HG02884 (cell line): Measurements from ENCODE around the gene RPA1.
"Not testable (repeated sequence)": the region's sequence is repeated elsewhere in the genome, so short reads cannot be mapped to it uniquely, and the experiment has no call there.

ENCODE experiments used
- ATAC-seq: cut with Tn5 transposase; IDR thresholded peaks from one replicate; pipeline ENCODE4 v1.9.1; 2021; ENCODE audit warnings: mild to moderate bottlenecking, moderate library complexity; ENCODE audit not compliant: unreplicated experiment

The RPA1 gene

DNA sequence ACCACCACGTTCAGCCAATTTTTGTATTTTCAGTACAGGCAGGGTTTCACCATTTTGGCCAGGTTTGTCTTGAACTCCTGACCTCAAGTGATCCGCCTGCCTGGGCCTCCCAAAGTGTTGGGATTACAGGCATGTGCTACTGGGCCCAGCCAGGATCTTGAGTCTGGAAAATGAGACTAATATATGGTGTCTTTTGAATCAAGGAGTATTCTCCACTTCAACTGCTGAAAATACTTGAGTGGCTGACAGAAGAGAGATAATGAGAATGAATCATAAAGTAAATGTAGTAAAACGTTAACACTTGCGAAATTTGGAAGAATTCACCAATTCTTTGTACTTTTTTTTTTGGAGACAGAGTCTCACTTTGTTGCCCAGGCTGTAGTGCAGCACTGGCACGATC is 16.7 kb upstream of the RPA1 start:
- ATAC-seq, result no peak

- no peak for ATAC-seq
Observed at GRCh38 chr17:1820528-1821252, 9.1 kb upstream of the RPA1 start.

DNA sequence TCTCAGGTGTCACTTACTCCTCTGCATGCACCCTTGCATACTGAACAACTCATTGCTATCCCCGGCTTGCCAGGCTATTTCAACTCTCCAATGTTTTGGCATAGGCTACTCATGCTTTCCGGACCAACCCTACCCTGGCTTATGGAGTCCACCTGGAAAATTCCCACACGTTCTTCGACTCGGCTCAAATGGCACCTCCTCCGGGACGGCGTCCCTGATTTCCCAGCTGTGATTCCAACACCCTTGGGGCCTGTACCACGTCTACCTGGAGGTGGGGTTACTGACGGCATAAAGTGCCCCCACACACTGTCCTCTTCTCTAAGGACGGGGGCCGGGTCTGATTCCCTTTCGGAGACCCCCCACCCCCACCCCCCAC is 601 bp upstream of the RPA1 start:
- no peak for ATAC-seq

DNA sequence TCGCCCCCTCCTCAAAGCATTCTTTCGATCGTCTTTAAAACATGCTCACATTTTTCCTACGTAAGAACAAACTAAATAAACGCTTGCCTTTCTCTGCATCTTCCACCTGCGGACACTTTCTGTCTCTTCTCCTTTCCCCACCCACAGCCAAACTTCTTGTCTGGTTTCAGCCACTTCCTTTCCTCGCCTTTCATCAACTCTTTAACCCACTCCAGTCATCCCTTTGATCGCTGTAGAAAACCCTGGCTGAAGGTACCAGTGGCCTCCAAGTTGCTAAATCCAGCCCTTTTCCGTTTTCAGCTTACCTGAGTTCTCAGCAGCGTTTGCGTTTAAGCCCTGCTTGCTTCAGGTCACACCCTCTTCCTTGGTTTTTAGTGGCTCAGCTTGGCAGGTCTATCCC is 483 bp downstream of the RPA1 start:
- no peak for ATAC-seq

- no peak for ATAC-seq
Observed at GRCh38 chr17:1834380-1835149, 4.8 kb downstream of the RPA1 start.

DNA sequence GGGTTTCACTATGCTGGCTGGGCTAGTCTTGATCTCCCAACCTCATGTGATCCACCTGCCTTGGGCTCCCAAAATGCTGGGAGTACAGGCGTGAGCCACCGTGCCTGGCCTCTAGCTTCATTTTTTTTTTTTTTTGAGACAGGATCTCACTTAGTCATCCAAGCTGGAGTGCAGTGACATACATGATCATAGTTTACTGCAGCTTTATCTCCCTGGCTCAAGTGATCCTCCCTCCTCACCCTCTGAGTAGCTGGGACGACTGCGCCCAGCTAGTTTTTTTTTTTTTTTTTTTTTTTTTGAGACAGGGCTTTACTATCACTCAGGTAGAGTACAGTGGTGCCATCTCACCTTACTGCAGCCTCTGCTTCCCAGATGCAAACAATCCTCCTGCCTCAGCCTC is 9.7 kb downstream of the RPA1 start:
- ATAC-seq, result no peak

GRCh38 chr17:1843947-1844346 is 14.1 kb downstream of the RPA1 start:
- ATAC-seq, result no peak

DNA sequence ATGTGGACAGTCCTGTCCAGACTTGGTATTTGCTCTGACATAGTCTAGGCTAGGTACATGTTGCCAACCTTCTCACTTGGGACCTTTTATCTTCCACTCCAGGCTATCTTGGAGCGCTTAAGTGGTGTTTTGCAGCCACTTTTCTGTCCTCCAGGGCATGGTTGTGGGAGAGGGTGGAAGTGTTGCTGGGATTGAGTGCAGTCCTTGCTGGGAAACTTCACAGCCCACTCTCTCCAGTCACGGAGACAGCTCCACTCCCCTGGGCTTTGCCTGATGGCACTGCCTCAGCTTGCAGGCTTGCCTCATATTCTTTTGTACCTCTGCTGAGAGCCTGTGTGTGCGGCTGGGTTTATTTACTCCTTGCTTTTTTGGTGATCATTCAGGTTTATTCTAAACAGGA is 17.4 kb downstream of the RPA1 start:
- no peak for ATAC-seq

GRCh38 chr17:1852327-1852726 is 22.5 kb downstream of the RPA1 start:
- no peak for ATAC-seq

- ATAC-seq, result no peak
Observed at GRCh38 chr17:1853698-1854097, 23.9 kb downstream of the RPA1 start.

DNA sequence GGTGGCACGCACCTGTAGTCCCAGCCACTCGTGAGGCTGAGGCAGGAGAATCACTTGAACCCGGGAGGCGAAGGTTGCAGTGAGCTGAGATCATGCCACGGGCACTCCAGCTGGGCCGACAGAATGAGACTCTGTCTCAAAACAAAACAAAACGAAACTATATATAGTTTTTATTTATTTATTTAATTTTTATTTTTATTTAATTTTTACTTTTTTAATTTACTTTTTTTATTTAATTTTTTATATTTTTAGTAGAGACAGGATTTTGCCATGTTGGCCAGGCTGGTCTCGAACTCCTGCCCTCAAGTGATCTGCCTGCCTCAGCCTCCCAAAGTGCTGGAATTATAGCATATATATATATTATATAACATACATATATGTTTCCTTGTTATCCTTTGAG is 26.7 kb downstream of the RPA1 start:
- not testable (repeated sequence) for ATAC-seq

DNA sequence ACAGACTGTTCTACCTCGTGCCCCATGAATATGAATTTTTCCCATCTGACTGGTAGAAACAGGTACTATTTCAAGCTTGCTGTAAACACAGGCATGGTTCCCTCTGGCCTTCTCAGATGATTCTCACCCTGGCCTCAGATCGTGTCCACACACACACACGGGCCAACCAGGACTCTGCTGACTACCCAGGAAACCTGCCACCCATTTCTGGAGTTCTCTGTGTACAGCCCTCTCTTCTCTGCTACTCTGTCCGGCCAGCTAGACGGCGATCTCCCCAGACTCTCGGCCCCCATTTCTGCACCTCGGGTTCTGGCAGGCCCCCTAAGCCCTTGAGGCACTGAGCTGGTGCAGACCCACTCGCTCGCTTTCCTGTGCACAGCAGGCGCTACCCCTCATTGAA is 31.2 kb downstream of the RPA1 start:
- ATAC-seq, result no peak

DNA sequence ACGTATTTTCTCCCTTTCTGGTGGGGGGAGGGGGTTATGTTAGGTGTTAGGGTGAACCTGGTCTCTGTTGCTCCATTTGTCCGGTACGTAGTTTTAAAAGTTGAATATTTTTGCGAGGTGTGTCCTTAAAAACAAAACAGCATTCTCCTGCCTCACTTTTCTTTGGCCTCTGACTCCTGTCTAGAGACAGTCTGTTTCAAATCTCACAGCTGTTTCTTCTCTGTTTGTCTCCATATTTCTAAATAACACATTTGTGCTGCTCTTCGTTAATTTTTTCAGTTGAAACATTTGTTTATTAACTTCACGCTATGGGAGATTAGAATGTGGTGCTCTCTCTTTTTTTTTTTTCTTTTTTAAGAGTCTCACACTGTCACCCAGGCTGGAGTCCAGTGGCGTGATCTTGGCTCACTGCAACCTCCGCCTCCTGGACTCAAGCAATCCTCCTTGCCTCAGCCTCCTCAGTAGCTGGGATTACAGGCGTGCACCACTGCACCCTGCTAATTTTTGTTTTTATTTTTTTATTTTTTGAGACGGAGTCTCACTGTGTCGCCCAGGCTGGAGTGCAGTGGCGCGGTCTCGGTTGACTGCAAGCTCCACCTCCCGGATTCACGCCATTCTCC is 31.7 kb downstream of the RPA1 start:
- ATAC-seq, result no peak

DNA sequence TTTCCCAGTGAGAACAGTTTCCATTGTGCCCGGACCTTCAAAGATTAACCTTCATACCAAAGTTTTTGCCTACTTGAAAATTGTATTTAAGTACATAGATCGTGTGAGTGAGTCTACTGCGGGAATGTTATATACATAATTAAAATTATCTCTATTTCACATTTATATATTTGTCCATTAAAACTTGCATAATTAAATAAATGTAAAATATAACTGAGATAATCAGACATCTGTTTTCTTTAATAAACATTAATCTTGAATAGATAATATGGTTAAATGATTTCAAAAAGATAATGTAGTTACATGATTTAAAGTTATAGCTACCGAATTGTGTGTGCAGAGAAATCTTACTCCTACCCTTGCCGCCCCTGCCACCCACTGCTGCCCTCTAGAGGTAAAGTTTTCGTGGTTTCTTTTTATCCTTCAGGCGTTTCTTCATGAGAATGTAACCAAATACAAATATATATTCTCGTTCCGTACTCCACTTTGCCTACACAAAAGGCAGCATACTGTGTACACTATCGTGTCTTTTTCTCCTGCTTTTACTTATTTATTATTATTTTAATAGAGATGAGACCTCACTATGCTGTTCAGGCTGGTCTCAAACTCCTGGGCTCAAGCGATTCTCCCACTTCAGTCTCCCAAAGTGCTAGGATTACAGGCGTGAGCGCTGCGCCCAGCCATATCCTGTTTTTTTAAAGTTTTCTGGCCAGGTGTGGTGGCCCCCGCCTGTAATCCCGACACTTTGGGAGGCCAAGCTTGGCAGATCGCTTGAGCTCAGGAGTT is 35.6 kb downstream of the RPA1 start:
- no peak for ATAC-seq

- no peak for ATAC-seq
Observed at GRCh38 chr17:1867307-1867706, 37.5 kb downstream of the RPA1 start.

- ATAC-seq, result no peak
Observed at GRCh38 chr17:1868090-1868489, 38.3 kb downstream of the RPA1 start.

DNA sequence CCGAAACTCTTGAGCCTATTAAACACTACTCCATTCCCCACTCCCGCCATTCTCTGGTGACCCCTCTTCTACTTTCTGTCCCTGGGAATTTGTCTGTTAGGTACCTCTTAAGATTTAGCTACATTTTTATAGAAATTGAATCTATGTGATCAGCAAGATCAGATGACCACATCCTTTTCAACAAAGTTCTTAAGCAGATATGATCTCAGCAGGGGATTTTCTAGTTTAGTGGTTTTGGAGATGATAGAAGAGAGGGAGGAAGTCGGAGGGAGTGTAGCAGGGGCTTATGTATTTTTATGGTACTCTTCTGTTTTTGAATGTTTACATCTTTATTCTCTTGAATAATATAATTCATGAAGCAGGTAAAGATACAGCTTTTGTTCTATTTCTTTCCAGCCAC is 40.8 kb downstream of the RPA1 start:
- no peak for ATAC-seq

DNA sequence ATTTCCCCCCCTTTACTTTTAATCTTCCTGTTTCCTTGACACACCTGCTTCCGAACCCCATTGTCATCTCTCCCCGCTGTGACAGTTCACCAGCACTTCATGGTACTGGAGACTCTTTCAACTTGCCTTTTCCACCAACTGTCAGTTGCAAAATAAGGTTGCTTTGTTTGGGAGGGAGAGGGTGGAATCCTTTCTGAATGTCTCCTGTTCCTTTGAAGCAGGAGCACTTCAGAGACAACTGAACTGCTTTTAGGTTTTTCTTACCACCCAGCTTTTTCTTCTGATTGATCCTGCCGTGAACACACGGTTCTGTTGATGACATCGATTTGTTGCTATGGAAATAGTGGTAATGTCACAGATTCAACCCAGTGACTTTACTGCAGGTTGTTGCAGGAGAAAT is 42.0 kb downstream of the RPA1 start:
- ATAC-seq, result no peak

DNA sequence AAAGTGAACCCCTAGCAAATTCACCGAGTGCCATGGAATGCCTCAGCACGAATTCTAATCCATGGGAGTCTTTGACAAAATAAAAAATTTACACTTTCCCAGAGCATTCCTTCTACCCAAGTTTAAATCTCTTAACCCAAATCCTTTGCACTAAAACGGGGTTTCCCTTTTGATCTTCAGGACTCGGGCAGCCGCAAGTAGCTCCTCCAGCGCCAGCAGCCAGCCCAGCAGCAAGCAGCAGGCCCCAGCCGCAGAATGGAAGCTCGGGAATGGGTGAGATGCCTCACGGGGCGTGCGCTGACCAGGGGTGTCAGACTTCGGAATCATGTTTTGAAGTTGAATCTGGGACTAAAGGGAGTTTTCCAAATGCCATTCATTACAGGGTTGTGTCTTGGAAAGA is 42.4 kb downstream of the RPA1 start:
- no peak for ATAC-seq

DNA sequence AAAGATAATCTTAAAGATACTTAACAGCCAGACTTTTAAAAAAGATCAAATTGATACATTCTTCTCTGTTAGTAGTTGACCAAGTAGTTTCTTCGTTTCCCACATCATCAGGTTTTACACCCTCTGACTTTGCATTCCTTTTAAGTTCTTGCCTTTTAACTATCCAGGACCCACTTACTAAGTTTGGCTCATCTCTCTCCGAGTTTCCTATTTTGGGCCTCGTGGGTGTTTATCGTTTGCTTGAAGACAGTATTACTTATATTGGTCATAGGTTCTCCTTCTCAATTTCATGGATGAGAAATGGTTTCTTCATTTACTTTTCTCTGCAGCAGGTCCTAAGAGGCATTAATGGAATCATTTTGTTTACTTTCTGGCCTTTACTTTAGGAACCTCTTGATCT is 43.2 kb downstream of the RPA1 start:
- ATAC-seq, result no peak

DNA sequence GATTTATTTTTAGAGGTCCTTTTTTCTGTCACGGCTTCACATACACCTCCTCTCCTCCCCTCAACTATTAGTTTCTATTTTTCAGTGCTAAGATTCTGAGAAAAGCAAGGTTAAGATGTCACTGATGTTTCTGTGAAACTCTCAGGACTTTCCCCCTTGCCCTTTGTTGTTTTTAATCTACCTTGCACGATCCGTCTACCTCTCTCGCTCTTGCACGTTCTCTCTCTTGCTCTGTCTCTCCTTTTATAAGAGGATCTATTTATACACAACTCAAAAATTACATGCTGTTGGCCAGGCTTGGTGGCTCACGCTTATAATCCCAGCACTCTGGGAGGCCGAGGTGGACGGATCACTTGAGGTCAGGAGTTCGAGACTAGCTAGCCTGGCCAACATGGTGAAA is 43.6 kb downstream of the RPA1 start:
- ATAC-seq, result no peak
